PC-9 (cell line): ENCODE data around the gene ADGRE1. TPM values are rescaled to one million over a fixed set of nuclear protein-coding genes. Genes with fewer than 3 reads are reported as not detected.

Experiments used
- BruUV-seq: library from RNA; stranded (reverse); fragments of 400-500 nt; replicated peaks from 2 replicates; lab custom pipeline; 2021; lab: Mats Ljungman, UMichigan
- CTCF ChIA-PET: fragments of 300-600 bp; sonication (Branson Sonifier 250); formaldehyde crosslinking; loops from one replicate; lab custom pipeline; 2022; ENCODE audit warnings: antibody characterized with exemption; lab: Charles Lee
- POLR2A ChIA-PET: fragments of 300-600 bp; sonication (Branson Sonifier 250); formaldehyde crosslinking; loops from one replicate; lab custom pipeline; 2022; ENCODE audit warnings: antibody characterized with exemption; ENCODE audit not compliant: unreplicated experiment; lab: Charles Lee
- DNase-seq, 2 experiments: peaks; one replicate each; pipeline versions ENCODE4 v3.0.0 to v3.0.0-alpha.2; 2015 to 2022; ENCODE audit warnings: mixed read lengths in 1 of 2
- H2AFZ ChIP-seq: fragments of 200-600 bp; sonication (generic); 2 replicates; pipeline ENCODE4 v1.8.1; 2017; ENCODE audit warnings: antibody characterized with exemption
- H3F3A ChIP-seq: fragments of 200-600 bp; sonication (generic); 2 replicates; pipeline ENCODE4 v1.8.1; 2017; ENCODE audit warnings: antibody characterized with exemption, mild to moderate bottlenecking, low read depth; ENCODE audit not compliant: insufficient read depth
- H3K27ac ChIP-seq: fragments of 200-600 bp; sonication (generic); 2 replicates; pipeline ENCODE4 v1.6.1; 2016; ENCODE audit warnings: mixed run types
- H3K27me3 ChIP-seq: fragments of 200-600 bp; sonication (generic); 2 replicates; pipeline ENCODE4 v1.6.1; 2016; ENCODE audit warnings: low read depth, mixed run types; ENCODE audit not compliant: insufficient read depth
- H3K36me3 ChIP-seq: fragments of 200-600 bp; sonication (generic); 2 replicates; pipeline ENCODE4 v1.6.1; 2016; ENCODE audit warnings: low read depth, mixed run types
- H3K4me1 ChIP-seq: fragments of 200-600 bp; sonication (generic); replicated peaks from 2 replicates; pipeline ENCODE4 v1.6.1; 2016; ENCODE audit warnings: mixed run types; ENCODE audit not compliant: insufficient read depth
- H3K4me2 ChIP-seq: fragments of 200-600 bp; sonication (generic); 2 replicates; pipeline ENCODE4 v1.6.1; 2017; ENCODE audit warnings: mixed run types
- H3K4me3 ChIP-seq: fragments of 200-600 bp; sonication (generic); 2 replicates; pipeline ENCODE4 v1.6.1; 2016; ENCODE audit warnings: mixed run types
- H3K79me2 ChIP-seq: fragments of 200-600 bp; sonication (generic); 2 replicates; pipeline ENCODE4 v1.6.1; 2017; ENCODE audit warnings: low read depth, mixed run types
- H3K9me2 ChIP-seq: fragments of 200-600 bp; sonication (generic); 2 replicates; pipeline ENCODE4 v1.8.1; 2017; ENCODE audit warnings: mild to moderate bottlenecking; ENCODE audit not compliant: insufficient read depth
- H3K9me3 ChIP-seq: fragments of 200-600 bp; sonication (generic); 2 replicates; pipeline ENCODE4 v1.8.1; 2016; ENCODE audit warnings: low read depth; ENCODE audit not compliant: insufficient read depth
- H4K20me1 ChIP-seq: fragments of 200-600 bp; sonication (generic); 2 replicates; pipeline ENCODE4 v1.8.1; 2017; ENCODE audit not compliant: insufficient read depth
- EZH2 ChIP-seq: fragments of 200-600 bp; sonication (generic); IDR thresholded peaks from 2 replicates; pipeline ENCODE4 v1.8.0; 2017; ENCODE audit warnings: antibody characterized with exemption, low read depth
- intact Hi-C: fragments of 100-400 bp; cut with micrococcal nuclease; formaldehyde crosslinking; loops from one replicate; pipeline ENCODE4 v1.10.0; 2022; ENCODE audit not compliant: unreplicated experiment
- total RNA-seq: library from RNA; stranded (reverse); gene quantifications from 2 replicates; pipeline ENCODE4 v1.2.3, GENCODE V29; 2021
- TF ChIP-seq, protein P1 (sequence below): fragments of 200-600 bp; sonication (generic); conservative IDR thresholded peaks from 2 replicates; pipeline ENCODE4 v1.6.1; 2017; ENCODE audit warnings: mixed run types, antibody characterized with exemption, mild to moderate bottlenecking, moderate library complexity

Gene ADGRE1
- total RNA-seq, 1 experiment from 2014 or later: not detected

DNA sequence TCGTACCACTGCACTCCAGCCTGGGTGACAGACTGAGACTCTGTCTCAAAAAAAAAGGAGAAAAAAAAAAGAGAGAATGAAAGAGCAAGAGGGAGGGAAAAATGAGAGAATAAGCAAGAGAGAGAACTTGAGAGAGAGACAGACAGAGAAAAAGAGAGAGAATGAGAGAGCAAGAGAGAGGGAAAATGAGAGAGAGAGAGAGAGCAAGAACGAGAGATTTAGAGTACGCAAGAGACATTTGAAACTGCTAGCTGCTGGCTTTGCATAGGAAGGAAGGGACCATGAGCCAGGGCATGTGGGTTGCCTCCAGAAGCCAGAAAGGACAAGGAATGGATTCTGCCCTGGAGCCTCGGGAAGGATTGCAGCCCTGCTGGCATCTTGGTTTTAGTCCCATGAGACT, 9.6 kb upstream of the ADGRE1 start:
- Histone ChIP-seq H3K9me2 (no peaks in the 10 kb centered on the region), H4K20me1 (no peaks in the 10 kb centered on the region), H3K27me3 (peaks cover 58% of the 10 kb centered on the region), H3K79me2 (no peaks in the 10 kb centered on the region), H3K4me2 (no peak overlapping the region), H3K4me3 (no peak overlapping the region), H3K4me1 (no peaks in the 10 kb centered on the region), H3K36me3 (no peaks in the 10 kb centered on the region), H3K9me3 (no peaks in the 10 kb centered on the region), H3K27ac (no peak overlapping the region), H3F3A (no peaks in the 10 kb centered on the region), H2AFZ (no peak overlapping the region)
- intact Hi-C loops: no loop called here
- ChIA-PET CTCF (no interaction called here), POLR2A (no interaction called here)
- no peak for DNase-seq
- TF ChIP-seq, protein P1, sequence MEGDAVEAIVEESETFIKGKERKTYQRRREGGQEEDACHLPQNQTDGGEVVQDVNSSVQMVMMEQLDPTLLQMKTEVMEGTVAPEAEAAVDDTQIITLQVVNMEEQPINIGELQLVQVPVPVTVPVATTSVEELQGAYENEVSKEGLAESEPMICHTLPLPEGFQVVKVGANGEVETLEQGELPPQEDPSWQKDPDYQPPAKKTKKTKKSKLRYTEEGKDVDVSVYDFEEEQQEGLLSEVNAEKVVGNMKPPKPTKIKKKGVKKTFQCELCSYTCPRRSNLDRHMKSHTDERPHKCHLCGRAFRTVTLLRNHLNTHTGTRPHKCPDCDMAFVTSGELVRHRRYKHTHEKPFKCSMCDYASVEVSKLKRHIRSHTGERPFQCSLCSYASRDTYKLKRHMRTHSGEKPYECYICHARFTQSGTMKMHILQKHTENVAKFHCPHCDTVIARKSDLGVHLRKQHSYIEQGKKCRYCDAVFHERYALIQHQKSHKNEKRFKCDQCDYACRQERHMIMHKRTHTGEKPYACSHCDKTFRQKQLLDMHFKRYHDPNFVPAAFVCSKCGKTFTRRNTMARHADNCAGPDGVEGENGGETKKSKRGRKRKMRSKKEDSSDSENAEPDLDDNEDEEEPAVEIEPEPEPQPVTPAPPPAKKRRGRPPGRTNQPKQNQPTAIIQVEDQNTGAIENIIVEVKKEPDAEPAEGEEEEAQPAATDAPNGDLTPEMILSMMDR: no peak
- no peak for TF ChIP-seq EZH2
- no TSS peak for BruUV-seq

DNA sequence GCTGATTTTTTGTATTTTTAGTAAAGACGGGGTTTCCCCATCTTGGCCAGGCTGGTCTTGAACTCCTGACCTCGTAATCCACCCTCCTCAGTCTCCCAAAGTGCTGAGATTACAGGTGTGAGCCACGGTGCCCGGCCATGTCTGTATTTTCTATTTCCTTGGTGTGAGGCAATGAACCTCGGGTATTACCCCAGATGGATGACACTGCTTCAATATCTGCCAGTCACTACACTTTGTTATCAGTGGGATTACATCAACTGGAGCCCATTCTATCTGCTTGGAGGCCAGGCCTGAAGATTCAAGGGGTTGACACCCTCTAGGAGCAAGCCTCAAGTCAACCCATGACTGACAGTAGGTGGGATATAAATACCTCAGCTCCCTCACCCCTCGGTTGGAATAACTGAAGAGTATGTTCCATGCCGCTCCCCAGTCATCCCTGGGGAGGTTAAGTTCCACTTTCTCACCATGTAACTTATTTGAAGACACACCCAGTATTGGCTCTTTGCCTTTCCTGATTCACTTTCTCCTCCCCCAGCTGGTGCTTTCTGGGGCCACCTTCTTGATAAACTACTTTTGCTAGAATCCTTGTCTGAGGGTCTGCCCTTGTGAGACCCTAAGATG, 992 bp upstream of the ADGRE1 start:
- H3F3A ChIP-seq: no peaks in the 10 kb centered on the region
- H3K4me2 ChIP-seq: no peak overlapping the region
- intact Hi-C loops: no loop called here
- no peak for TF ChIP-seq EZH2
- TF ChIP-seq, protein P1: no peak
- peaks cover 4% of the 10 kb centered on the region; the same call in 1 of the 2 replicates for H3K9me3 ChIP-seq
- no peak overlapping the region for H3K27ac ChIP-seq
- peaks cover 57% of the 10 kb centered on the region for H3K27me3 ChIP-seq
- H3K9me2 ChIP-seq: no peaks in the 10 kb centered on the region
- no peak overlapping the region for H2AFZ ChIP-seq
- no peak for DNase-seq
- no peaks in the 10 kb centered on the region for H3K79me2 ChIP-seq
- no peaks in the 10 kb centered on the region for H3K36me3 ChIP-seq
- BruUV-seq: no TSS peak
- ChIA-PET POLR2A (no interaction called here), CTCF (no interaction called here)
- H3K4me3 ChIP-seq: no peak overlapping the region
- no peaks in the 10 kb centered on the region for H4K20me1 ChIP-seq
- no peaks in the 10 kb centered on the region for H3K4me1 ChIP-seq

DNA sequence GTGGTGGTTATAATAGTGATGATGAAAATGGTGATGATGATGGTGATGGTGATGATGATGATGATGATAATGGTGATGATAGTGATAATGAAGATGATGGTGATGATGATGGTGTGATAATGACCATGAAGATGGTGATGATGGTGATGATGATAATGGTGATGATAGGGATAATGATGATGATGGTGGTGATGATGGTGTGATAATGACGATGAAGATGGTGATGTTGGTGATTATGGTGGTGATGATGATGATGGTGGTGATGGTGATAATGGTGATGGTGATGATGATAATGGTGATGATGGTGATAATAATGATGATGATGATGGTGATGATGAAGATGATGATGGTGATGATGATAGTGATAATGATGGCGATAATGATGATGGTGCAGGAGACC, 1.6 kb downstream of the ADGRE1 start:
- Histone ChIP-seq H3K27me3 (peaks cover 64% of the 10 kb centered on the region), H3K27ac (no peak overlapping the region), H3K36me3 (no peaks in the 10 kb centered on the region), H2AFZ (no peak overlapping the region), H3F3A (no peaks in the 10 kb centered on the region), H3K4me3 (no peak overlapping the region), H3K9me2 (no peaks in the 10 kb centered on the region), H4K20me1 (no peaks in the 10 kb centered on the region), H3K4me2 (no peak overlapping the region), H3K4me1 (no peaks in the 10 kb centered on the region), H3K9me3 (peaks cover 4% of the 10 kb centered on the region; the same call in 1 of the 2 replicates), H3K79me2 (no peaks in the 10 kb centered on the region)
- ChIA-PET POLR2A (no interaction called here), CTCF (no interaction called here)
- intact Hi-C loops: no loop called here
- TF ChIP-seq, protein P1: no peak
- TF ChIP-seq EZH2: no peak
- no TSS peak for BruUV-seq
- DNase-seq: no peak
